Activated CD4-positive, alpha-beta T cell treated with anti-CD3 and anti-CD28 coated beads, Interleukin-2, amount 10 ng/mL, durations not matched to agents 7 days and 5 days (primary cell): Measurements from ENCODE around the gene EXOC4. TPM values are rescaled to one million over a fixed set of nuclear protein-coding genes. Genes with fewer than 3 reads are reported as not detected.
A peak's percentile ranks its signal among the peaks of the same experiment; 100 is the strongest.

Experiments used
- CTCF ChIA-PET: fragments of 350-600 bp; sonication (Branson Sonifier 250); formaldehyde crosslinking; loops from one replicate; lab custom pipeline; 2021; ENCODE audit warnings: antibody characterized with exemption; lab: Charles Lee
- POLR2A ChIA-PET: fragments of 350-600 bp; sonication (Branson Sonifier 250); formaldehyde crosslinking; loops from one replicate; lab custom pipeline; 2021; ENCODE audit warnings: antibody characterized with exemption; lab: Charles Lee
- DNase-seq: peaks from one replicate; pipeline ENCODE4 v3.0.0-alpha.2; 2020
- H3K27ac Mint-ChIP-seq: one replicate; pipeline ENCODE4 v1.8.0; 2021; ENCODE audit warnings: mild to moderate bottlenecking, moderate library complexity, mixed read lengths
- H3K27me3 Mint-ChIP-seq: one replicate; pipeline ENCODE4 v1.8.0; 2021; ENCODE audit warnings: mixed read lengths
- H3K36me3 Mint-ChIP-seq: one replicate; pipeline ENCODE4 v1.8.0; 2021; ENCODE audit warnings: low read depth, mixed read lengths
- H3K4me1 Mint-ChIP-seq: one replicate; pipeline ENCODE4 v1.8.0; 2021; ENCODE audit warnings: mixed read lengths
- H3K4me3 Mint-ChIP-seq: one replicate; pipeline ENCODE4 v1.8.0; 2021; ENCODE audit warnings: mild to moderate bottlenecking, moderate library complexity, mixed read lengths
- H3K9me3 Mint-ChIP-seq: one replicate; pipeline ENCODE4 v1.8.0; 2021; ENCODE audit warnings: mixed read lengths
- total RNA-seq, 2 experiments: library from RNA; stranded (reverse); gene quantifications; one replicate each; pipeline ENCODE4 v1.2.3, GENCODE V29; 2021

Gene EXOC4
- total RNA-seq, 2 experiments from 2014 or later = 76.7 to 84.6 TPM

DNA sequence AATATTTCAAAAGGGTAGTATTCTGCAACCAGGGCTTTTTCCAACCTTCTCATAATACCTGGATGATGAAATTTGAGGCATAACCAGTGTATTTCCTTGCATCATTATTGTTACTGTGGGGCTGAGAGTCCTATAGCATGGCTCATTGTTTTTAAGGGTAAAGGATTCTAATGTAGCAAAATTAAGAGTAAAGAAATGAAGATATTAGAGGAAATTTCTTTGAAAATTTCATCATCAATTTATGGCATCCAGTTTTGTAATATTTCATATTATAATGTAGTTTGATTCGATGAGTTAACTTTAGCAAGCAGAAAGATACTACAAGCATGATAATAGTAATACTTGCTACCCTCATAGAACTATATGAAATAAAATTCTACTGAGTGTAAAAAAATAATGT is 486.9 kb downstream of the EXOC4 start:
- H3K27ac Mint-ChIP-seq = no peak overlapping the region
- peaks cover 3% of the 10 kb centered on the region for H3K4me1 Mint-ChIP-seq
- POLR2A ChIA-PET = no interaction called here
- no peak for DNase-seq
- no peaks in the 10 kb centered on the region for H3K27me3 Mint-ChIP-seq
- H3K4me3 Mint-ChIP-seq = no peak overlapping the region
- H3K36me3 Mint-ChIP-seq = no peaks in the 10 kb centered on the region
- CTCF ChIA-PET = no interaction called here
- no peaks in the 10 kb centered on the region for H3K9me3 Mint-ChIP-seq

- H3K36me3 Mint-ChIP-seq = no peaks in the 10 kb centered on the region
- H3K27ac Mint-ChIP-seq = no peak overlapping the region
- POLR2A ChIA-PET = no interaction called here
- no peak for DNase-seq
- H3K4me1 Mint-ChIP-seq = peaks cover 3% of the 10 kb centered on the region
- H3K4me3 Mint-ChIP-seq = no peak overlapping the region
- no peaks in the 10 kb centered on the region for H3K27me3 Mint-ChIP-seq
- CTCF ChIA-PET = no interaction called here
- H3K9me3 Mint-ChIP-seq = no peaks in the 10 kb centered on the region
These were observed 488.2 kb downstream of the EXOC4 start for GRCh38 chr7:133741078-133741477.

- Mint-ChIP-seq H3K4me1 (peaks cover 3% of the 10 kb centered on the region), H3K36me3 (no peaks in the 10 kb centered on the region), H3K9me3 (no peaks in the 10 kb centered on the region), H3K27me3 (no peaks in the 10 kb centered on the region), H3K4me3 (no peak overlapping the region), H3K27ac (no peak overlapping the region)
- ChIA-PET POLR2A (no interaction called here), CTCF (no interaction called here)
- DNase-seq = no peak
These were observed 488.8 kb downstream of the EXOC4 start for GRCh38 chr7:133741703-133742102.

GRCh38 chr7:133742709-133743538 is 490.0 kb downstream of the EXOC4 start:
- Mint-ChIP-seq H3K36me3 (no peaks in the 10 kb centered on the region), H3K27me3 (no peaks in the 10 kb centered on the region), H3K9me3 (no peaks in the 10 kb centered on the region), H3K4me3 (no peak overlapping the region), H3K27ac (no peak overlapping the region), H3K4me1 (no peaks in the 10 kb centered on the region)
- DNase-seq = no peak
- ChIA-PET POLR2A (no interaction called here), CTCF (interaction anchor here (0.6 kb wide), 1 partner anchor 65 kb away, joined by 4 read pairs; no protein-coding TSS in a partner anchor)

- no peaks in the 10 kb centered on the region for H3K27me3 Mint-ChIP-seq
- no peaks in the 10 kb centered on the region for H3K36me3 Mint-ChIP-seq
- POLR2A ChIA-PET = no interaction called here
- peak overlapping the region; percentile 15 for H3K27ac Mint-ChIP-seq
- no peaks in the 10 kb centered on the region for H3K4me1 Mint-ChIP-seq
- H3K9me3 Mint-ChIP-seq = no peaks in the 10 kb centered on the region
- DNase-seq = no peak
- CTCF ChIA-PET = no interaction called here
- no peak overlapping the region for H3K4me3 Mint-ChIP-seq
These were observed 491.6 kb downstream of the EXOC4 start for GRCh38 chr7:133744451-133744850.

GRCh38 chr7:133746305-133746704 is 493.4 kb downstream of the EXOC4 start:
- Mint-ChIP-seq H3K4me3 (no peak overlapping the region), H3K9me3 (no peaks in the 10 kb centered on the region), H3K4me1 (no peaks in the 10 kb centered on the region), H3K27ac (no peak overlapping the region), H3K27me3 (no peaks in the 10 kb centered on the region), H3K36me3 (no peaks in the 10 kb centered on the region)
- CTCF ChIA-PET = no interaction called here
- POLR2A ChIA-PET = no interaction called here
- no peak for DNase-seq

- Mint-ChIP-seq H3K36me3 (no peaks in the 10 kb centered on the region), H3K4me1 (no peaks in the 10 kb centered on the region), H3K4me3 (no peak overlapping the region), H3K27me3 (no peaks in the 10 kb centered on the region), H3K27ac (no peak overlapping the region), H3K9me3 (no peaks in the 10 kb centered on the region)
- CTCF ChIA-PET = no interaction called here
- DNase-seq = no peak
- POLR2A ChIA-PET = no interaction called here
These were observed 494.0 kb downstream of the EXOC4 start for GRCh38 chr7:133746847-133747246.

- Mint-ChIP-seq H3K4me3 (no peak overlapping the region), H3K36me3 (no peaks in the 10 kb centered on the region), H3K9me3 (no peaks in the 10 kb centered on the region), H3K27me3 (no peaks in the 10 kb centered on the region), H3K4me1 (no peaks in the 10 kb centered on the region), H3K27ac (no peak overlapping the region)
- ChIA-PET CTCF (no interaction called here), POLR2A (no interaction called here)
- no peak for DNase-seq
These were observed 495.8 kb downstream of the EXOC4 start for GRCh38 chr7:133748443-133749407.

DNA sequence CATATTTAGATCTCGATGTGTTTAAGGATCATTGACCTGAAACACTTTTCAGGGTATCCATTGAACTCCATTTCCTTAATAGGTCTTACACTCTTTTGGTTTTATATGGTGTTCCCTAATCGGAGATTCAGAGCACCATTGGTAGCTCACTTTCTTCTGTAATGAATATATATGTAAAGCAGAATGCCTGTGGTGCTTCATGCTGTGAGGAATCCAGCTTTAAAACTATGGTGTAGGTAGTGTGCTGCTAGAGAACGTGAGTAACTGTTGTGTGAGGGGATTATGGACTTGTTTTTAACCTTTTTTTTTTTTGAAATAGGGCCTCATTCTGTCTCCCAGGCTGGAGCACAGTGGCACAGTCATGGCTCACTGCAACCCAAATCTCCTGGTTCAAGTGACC is 497.4 kb downstream of the EXOC4 start:
- Mint-ChIP-seq H3K4me1 (no peaks in the 10 kb centered on the region), H3K27ac (no peak overlapping the region), H3K4me3 (no peak overlapping the region), H3K27me3 (no peaks in the 10 kb centered on the region), H3K36me3 (no peaks in the 10 kb centered on the region), H3K9me3 (no peaks in the 10 kb centered on the region)
- DNase-seq = no peak
- POLR2A ChIA-PET = no interaction called here
- CTCF ChIA-PET = interaction anchor here (0.6 kb wide), 1 partner anchor 566 kb away, joined by 3 read pairs; no protein-coding TSS in a partner anchor

DNA sequence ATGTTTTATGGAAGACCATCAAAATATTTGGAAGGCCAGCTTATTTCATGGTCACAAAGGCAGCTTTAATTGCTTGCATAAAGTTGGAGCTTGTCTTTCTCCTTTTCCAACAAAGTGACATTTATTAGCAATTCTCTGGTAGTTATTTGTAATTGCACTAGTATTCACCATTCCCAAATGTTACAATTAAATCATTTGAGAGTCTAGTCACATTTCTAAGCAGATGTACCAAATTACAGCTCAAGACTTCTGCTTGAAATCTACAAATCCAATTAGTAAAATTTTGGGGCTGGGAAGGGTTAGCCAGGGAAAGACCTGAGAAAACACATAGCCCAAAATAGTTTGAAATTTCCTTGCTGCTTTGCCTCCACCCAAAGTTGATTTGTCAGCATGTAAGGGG is 498.2 kb downstream of the EXOC4 start:
- no peaks in the 10 kb centered on the region for H3K36me3 Mint-ChIP-seq
- H3K4me1 Mint-ChIP-seq = no peaks in the 10 kb centered on the region
- POLR2A ChIA-PET = no interaction called here
- H3K27ac Mint-ChIP-seq = no peak overlapping the region
- CTCF ChIA-PET = no interaction called here
- no peaks in the 10 kb centered on the region for H3K27me3 Mint-ChIP-seq
- no peak overlapping the region for H3K4me3 Mint-ChIP-seq
- DNase-seq = no peak
- no peaks in the 10 kb centered on the region for H3K9me3 Mint-ChIP-seq

DNA sequence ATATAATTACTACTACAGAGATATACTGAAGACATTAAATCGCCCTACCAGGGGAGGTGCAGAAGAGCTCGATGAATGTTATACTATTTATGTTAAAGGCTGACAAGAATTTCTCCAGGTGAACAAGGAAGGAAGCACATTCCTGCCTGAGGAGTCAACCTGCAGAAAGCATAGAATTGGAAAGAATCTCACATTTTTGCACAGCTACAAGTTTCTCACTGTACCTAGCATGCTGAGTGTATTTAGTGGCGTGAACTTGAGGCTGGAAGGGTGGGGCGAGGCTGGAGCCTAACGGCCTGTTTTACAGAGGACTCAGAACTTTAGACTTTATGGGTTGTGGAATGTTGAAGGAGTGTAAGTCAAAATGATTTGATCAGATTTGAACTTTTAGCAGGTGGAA is 500.6 kb downstream of the EXOC4 start:
- H3K4me3 Mint-ChIP-seq = no peak overlapping the region
- H3K36me3 Mint-ChIP-seq = no peaks in the 10 kb centered on the region
- no peaks in the 10 kb centered on the region for H3K4me1 Mint-ChIP-seq
- H3K9me3 Mint-ChIP-seq = no peaks in the 10 kb centered on the region
- H3K27ac Mint-ChIP-seq = no peak overlapping the region
- no peaks in the 10 kb centered on the region for H3K27me3 Mint-ChIP-seq
- ChIA-PET CTCF (interaction anchor here (1.0 to 1.1 kb wide), 2 partner anchors 40 to 263 kb away, joined by 3 read pairs; no protein-coding TSS in a partner anchor), POLR2A (no interaction called here)
- no peak for DNase-seq

DNA sequence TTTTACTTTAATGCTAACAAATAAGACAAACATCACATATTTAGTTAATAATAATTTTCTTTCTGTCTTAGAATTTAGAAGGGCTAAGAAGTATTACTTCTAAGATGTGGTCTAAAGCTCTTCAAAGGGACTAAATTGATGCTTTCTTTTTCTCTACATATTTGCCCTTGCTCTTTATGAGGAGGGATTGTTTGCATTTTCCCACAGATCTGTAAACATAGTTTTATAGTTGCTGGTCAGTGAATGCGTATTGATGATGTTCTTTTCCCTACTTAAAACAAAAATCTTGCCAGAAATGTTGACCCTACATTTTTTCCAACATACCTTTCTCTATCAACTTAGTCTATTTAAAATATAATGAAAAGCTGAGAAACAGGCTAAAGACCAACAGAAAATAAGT is 501.8 kb downstream of the EXOC4 start:
- CTCF ChIA-PET = interaction anchor here (0.6 kb wide), 1 partner anchor 521 kb away, joined by 3 read pairs; no protein-coding TSS in a partner anchor
- no peak overlapping the region for H3K4me3 Mint-ChIP-seq
- H3K4me1 Mint-ChIP-seq = no peaks in the 10 kb centered on the region
- H3K27me3 Mint-ChIP-seq = no peaks in the 10 kb centered on the region
- H3K27ac Mint-ChIP-seq = no peak overlapping the region
- POLR2A ChIA-PET = no interaction called here
- H3K36me3 Mint-ChIP-seq = no peaks in the 10 kb centered on the region
- no peak for DNase-seq
- H3K9me3 Mint-ChIP-seq = no peaks in the 10 kb centered on the region

DNA sequence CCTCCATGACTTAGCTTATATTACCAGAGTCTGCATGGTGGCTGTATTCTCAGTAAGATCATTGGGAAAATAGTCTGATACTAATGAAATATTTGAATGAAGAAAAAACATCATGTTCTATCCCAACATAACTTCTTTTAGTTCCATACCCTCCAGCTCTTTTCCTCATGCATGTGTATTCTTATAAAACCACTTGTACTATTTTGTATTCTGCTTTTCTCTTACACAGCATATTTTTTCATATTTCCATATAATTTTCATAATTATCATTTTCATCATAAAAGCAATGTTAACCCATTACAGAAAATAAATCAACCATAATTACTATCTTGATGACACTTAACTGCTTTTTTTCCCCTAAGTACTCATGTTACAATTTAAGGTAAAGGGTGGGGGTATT is 503.0 kb downstream of the EXOC4 start:
- H3K36me3 Mint-ChIP-seq = no peaks in the 10 kb centered on the region
- DNase-seq = no peak
- ChIA-PET POLR2A (no interaction called here), CTCF (no interaction called here)
- H3K4me1 Mint-ChIP-seq = no peaks in the 10 kb centered on the region
- H3K9me3 Mint-ChIP-seq = no peaks in the 10 kb centered on the region
- no peak overlapping the region for H3K4me3 Mint-ChIP-seq
- H3K27me3 Mint-ChIP-seq = no peaks in the 10 kb centered on the region
- no peak overlapping the region for H3K27ac Mint-ChIP-seq
